SK-N-SH (cell line): ENCODE data around the gene BTBD2. TPM values are rescaled to one million over a fixed set of nuclear protein-coding genes. Genes with fewer than 3 reads are reported as not detected.

Experiments used
- CTCF ChIA-PET: fragments of 300-600, 350-600 bp; formaldehyde crosslinking; extraction: SDS; loops from one replicate; lab custom pipeline; 2021; lab: Yijun Ruan, JAX
- POLR2A ChIA-PET: fragments of 350-600 bp; sonication (Branson Sonifier 250); formaldehyde crosslinking; extraction: SDS; loops from one replicate; lab custom pipeline; 2020; ENCODE audit warnings: antibody characterized with exemption, inconsistent platforms; lab: Yijun Ruan, JAX
- DNase-seq: peaks from one replicate; pipeline ENCODE4 v3.0.0; 2012
- H2AFZ ChIP-seq: fragments of 200-600 bp; sonication (generic); 2 replicates; pipeline ENCODE4 v1.8.1; 2016; ENCODE audit warnings: antibody characterized with exemption, mild to moderate bottlenecking, low read depth
- H3F3A ChIP-seq: fragments of 200-600 bp; sonication (generic); replicated peaks from 2 replicates; pipeline ENCODE3; 2016; ENCODE audit warnings: antibody characterized with exemption, mild to moderate bottlenecking; ENCODE audit not compliant: insufficient read depth
- H3K27ac ChIP-seq, 2 experiments: fragments of 200-500 bp in 1 of 2; fragments of 200-600 bp in 1 of 2; sonication (Bioruptor generic) in 1 of 2; sonication (generic), shearing (Covaris generic) in 1 of 2; 2 replicates each; pipeline versions ENCODE4 v1.5.1 to v1.6.1; 2014 to 2016; ENCODE audit warnings: low read depth in 2 of 2, inconsistent platforms in 1 of 2, low read length in 1 of 2, mild to moderate bottlenecking in 1 of 2, mixed read lengths in 1 of 2
- H3K27me3 ChIP-seq: fragments of 200-600 bp; sonication (generic), shearing (Covaris generic); 2 replicates; pipeline ENCODE4 v1.6.1; 2016; ENCODE audit warnings: mixed run types; ENCODE audit not compliant: insufficient read depth
- H3K36me3 ChIP-seq, 2 experiments: fragments of 200-500 bp in 1 of 2; fragments of 200-600 bp in 1 of 2; sonication (Bioruptor generic) in 1 of 2; sonication (generic) in 1 of 2; replicated peaks in 1 of 2; 2 replicates each; pipeline versions ENCODE3 to v1.5.1; 2014 to 2016; ENCODE audit warnings: low read length in 1 of 2, mild to moderate bottlenecking in 1 of 2; ENCODE audit not compliant: insufficient read depth in 2 of 2, control insufficient read depth in 1 of 2
- H3K4me1 ChIP-seq, 2 experiments: fragments of 200-500 bp in 1 of 2; fragments of 200-600 bp in 1 of 2; sonication (Bioruptor generic) in 1 of 2; sonication (generic), shearing (Covaris generic) in 1 of 2; 2 replicates each; pipeline versions ENCODE4 v1.5.1 to v1.6.1; 2014 to 2016; ENCODE audit warnings: low read depth in 1 of 2, low read length in 1 of 2, mixed run types in 1 of 2; ENCODE audit not compliant: insufficient read depth in 2 of 2, control insufficient read depth in 1 of 2
- H3K4me2 ChIP-seq: fragments of 200-600 bp; sonication (generic), shearing (Covaris generic); 2 replicates; pipeline ENCODE4 v1.6.1; 2017; ENCODE audit warnings: mixed run types
- H3K4me3 ChIP-seq, 2 experiments: fragments of 200-500 bp in 1 of 2; fragments of 200-600 bp in 1 of 2; sonication (Bioruptor generic) in 1 of 2; sonication (generic), shearing (Covaris generic) in 1 of 2; 2 replicates each; pipeline versions ENCODE4 v1.5.1 to v1.8.1; 2014 to 2016; ENCODE audit warnings: low read depth in 2 of 2, inconsistent platforms in 1 of 2, low read length in 1 of 2, mild to moderate bottlenecking in 1 of 2, mixed read lengths in 1 of 2, moderate library complexity in 1 of 2
- H3K79me2 ChIP-seq: fragments of 200-600 bp; sonication (generic); 2 replicates; pipeline ENCODE4 v1.8.1; 2017; ENCODE audit warnings: mild to moderate bottlenecking; ENCODE audit not compliant: insufficient read depth
- H3K9ac ChIP-seq: fragments of 200-600 bp; sonication (generic); 2 replicates; pipeline ENCODE4 v1.6.1; 2017; ENCODE audit warnings: mixed run types
- H3K9me2 ChIP-seq: fragments of 200-600 bp; sonication (generic); 2 replicates; pipeline ENCODE4 v1.6.1; 2017; ENCODE audit warnings: mixed run types
- H3K9me3 ChIP-seq: fragments of 200-600 bp; sonication (generic); 2 replicates; pipeline ENCODE4 v1.6.1; 2017; ENCODE audit warnings: mixed run types, mild to moderate bottlenecking, moderate library complexity
- H4K20me1 ChIP-seq: fragments of 200-600 bp; sonication (generic); 2 replicates; pipeline ENCODE4 v1.6.1; 2017; ENCODE audit warnings: mild to moderate bottlenecking, mixed run types; ENCODE audit not compliant: insufficient read depth
- CHD2 ChIP-seq: fragments of 150-350 bp; IDR thresholded peaks from 2 replicates; pipeline ENCODE4 v1.6.1; 2018; ENCODE audit warnings: low read length; ENCODE audit not compliant: partially characterized antibody
- CTCF ChIP-seq: fragments of 200-600 bp; sonication (generic); IDR thresholded peaks from 2 replicates; pipeline ENCODE4 v1.6.1; 2017; ENCODE audit warnings: antibody characterized with exemption, mild to moderate bottlenecking, moderate library complexity
- GABPA ChIP-seq: IDR thresholded peaks from 2 replicates; pipeline ENCODE4 v1.4.0; 2012; ENCODE audit warnings: low read depth, mild to moderate bottlenecking
- IRF3 ChIP-seq: fragments of 150-350 bp; IDR thresholded peaks from 2 replicates; pipeline ENCODE4 v1.6.1; 2016; ENCODE audit warnings: mild to moderate bottlenecking, low read depth, low read length
- POLR2AphosphoS5 ChIP-seq: IDR thresholded peaks from 2 replicates; pipeline ENCODE4 v1.6.1; 2012; ENCODE audit warnings: low read depth, low read length
- RXRA ChIP-seq: IDR thresholded peaks from 2 replicates; pipeline ENCODE4 v1.4.0; 2012; ENCODE audit warnings: low read depth, mild to moderate bottlenecking, borderline replicate concordance
- WGBS: methylation state at CpG from one replicate; pipeline ENCODE4 v1.1.6; 2017; ENCODE audit warnings: low lambda C conversion rate; 5-methylcytosine and 5-hydroxymethylcytosine counted together
- polyA plus RNA-seq, 3 experiments: library from polyadenylated mRNA; depleted of rRNA; stranded (reverse); fragments of >200 nt; gene quantifications; 2 replicates each; pipeline ENCODE4 v1.2.3, GENCODE V29; 2012

Gene BTBD2
- polyA plus RNA-seq, 1 of the 3 experiments (the other 2 are of a cell fraction) = 66.8 TPM

DNA sequence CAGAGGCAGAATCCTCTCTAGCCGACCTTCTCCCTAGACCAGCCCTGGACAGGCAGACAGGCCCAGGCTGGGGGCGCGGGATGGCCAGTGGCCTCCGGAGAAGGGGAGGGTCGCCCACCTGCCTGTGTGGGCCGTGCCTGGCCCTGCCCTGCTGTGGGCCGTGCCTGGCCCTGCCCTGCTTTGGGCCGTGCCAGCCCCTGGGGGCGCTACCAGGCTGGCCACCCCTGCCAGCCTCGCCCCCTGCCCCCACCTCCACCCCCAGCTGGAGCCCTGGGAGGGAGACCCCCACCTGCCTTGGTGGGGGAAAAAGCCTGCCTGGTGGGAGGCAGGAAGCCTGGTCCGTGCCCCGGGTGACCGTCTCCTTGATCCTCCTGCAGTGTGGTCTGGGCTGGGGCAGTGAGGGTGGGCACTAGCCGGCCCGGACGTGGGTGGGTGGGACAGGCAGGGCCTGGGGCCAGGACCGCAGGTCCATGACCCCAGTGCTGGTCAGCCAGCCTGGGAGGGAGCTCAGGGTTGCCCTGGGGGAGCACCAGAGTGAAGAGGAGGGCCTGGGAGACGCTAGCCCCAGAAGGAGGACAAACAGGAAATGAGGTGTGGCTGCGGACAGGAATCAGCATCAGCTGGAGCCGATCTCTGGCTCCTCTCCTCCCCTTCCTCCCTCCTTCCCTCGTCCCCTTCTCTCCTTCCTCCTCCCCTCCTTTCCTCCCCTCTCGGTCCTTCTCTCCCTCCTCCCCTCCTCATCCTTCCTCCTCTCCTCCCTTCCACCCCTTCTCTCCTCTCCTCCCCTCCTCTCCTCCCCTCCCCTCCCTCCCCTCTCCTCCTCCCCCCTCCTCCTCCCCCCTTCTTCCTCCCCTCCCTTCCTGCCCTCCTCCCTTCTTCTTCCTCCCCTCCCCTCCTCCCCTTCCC lies 40.7 kb upstream of the BTBD2 start:
- DNase-seq = peak; percentile 61
- Histone ChIP-seq H3K4me2 (peak overlapping the region; percentile 77; the same call in 1 of the 2 replicates), H3F3A (peaks cover 22% of the 10 kb centered on the region), H3K36me3 (no peaks in the 10 kb centered on the region), H4K20me1 (no peaks in the 10 kb centered on the region), H3K9ac (peak overlapping the region; percentile 44), H3K79me2 (no peaks in the 10 kb centered on the region; the same call in 1 of the 2 replicates), H2AFZ (no peak overlapping the region), H3K4me3 (no peak overlapping the region), H3K27me3 (no peaks in the 10 kb centered on the region), H3K9me2 (no peaks in the 10 kb centered on the region), H3K4me1 (peaks cover 31 to 55% of the 10 kb centered on the region in 2 experiments; a peak in 3 of 4 replicates), H3K27ac (peak overlapping the region; percentile 55 to 82), H3K9me3 (no peaks in the 10 kb centered on the region)
- CTCF ChIA-PET = interaction anchor here (0.6 to 1.8 kb wide), 4 partner anchors 14 to 694 kb away, joined by 3 to 6 read pairs (median 4); no protein-coding TSS in a partner anchor
- 34% methylated on average over 9 of the region's 22 CpGs for WGBS
- POLR2A ChIA-PET = no interaction called here
- TF ChIP-seq CHD2 (peak; percentile 11), GABPA (peak; percentile 62; the same call in 1 of the 2 replicates), CTCF (no peak), POLR2AphosphoS5 (peak; percentile 32; the same call in 1 of the 2 replicates)

DNA sequence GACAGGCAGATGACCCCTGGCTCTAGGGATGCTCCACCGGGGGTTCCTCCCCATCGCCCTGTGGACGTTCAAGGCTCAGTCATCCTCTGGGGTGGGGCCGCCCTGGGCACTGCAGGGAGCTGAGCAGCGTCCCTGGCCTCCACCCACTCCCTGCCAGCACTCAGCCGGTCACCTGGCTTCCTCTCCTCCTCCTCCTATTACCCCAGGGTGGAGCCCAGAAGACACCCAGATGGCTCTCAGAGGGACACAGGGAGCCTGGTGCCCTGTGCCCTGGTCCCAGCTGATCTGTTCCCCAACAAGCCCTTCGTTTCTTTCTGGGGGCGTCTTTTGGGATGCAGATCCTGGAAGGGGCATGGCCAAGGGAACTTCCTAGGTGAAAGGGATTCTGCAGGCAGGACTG lies 39.2 kb upstream of the BTBD2 start:
- Histone ChIP-seq H4K20me1 (peaks cover 9% of the 10 kb centered on the region), H3K4me3 (no peak overlapping the region), H3F3A (peaks cover 16% of the 10 kb centered on the region), H3K36me3 (no peaks in the 10 kb centered on the region), H3K9me3 (no peaks in the 10 kb centered on the region), H3K4me2 (no peak overlapping the region), H3K9ac (no peak overlapping the region), H3K27ac (peak overlapping the region in 1 of 2 experiments; percentile 12; a peak in 1 of 4 replicates), H3K27me3 (no peaks in the 10 kb centered on the region), H2AFZ (no peak overlapping the region), H3K79me2 (peaks cover 11% of the 10 kb centered on the region; the same call in 1 of the 2 replicates), H3K4me1 (peaks cover 22 to 44% of the 10 kb centered on the region in 2 experiments; a peak in 3 of 4 replicates), H3K9me2 (no peaks in the 10 kb centered on the region)
- TF ChIP-seq IRF3 (no peak), RXRA (no peak)
- DNase-seq = no peak
- CTCF ChIA-PET = no interaction called here
- POLR2A ChIA-PET = interaction anchor here (0.8 kb wide), 1 partner anchor 22 kb away, joined by 3 read pairs; no protein-coding TSS in a partner anchor
- 84% methylated on average over 8 of the region's 8 CpGs for WGBS
